HFFc6 (cell line): ENCODE results near the gene CABLES1. TPM values are rescaled to one million over a fixed set of nuclear protein-coding genes. Genes with fewer than 3 reads are reported as not detected.

Experiments
- DNase-seq: peaks from one replicate; pipeline ENCODE4 v3.0.0-alpha.2; 2018
- H3K27ac Mint-ChIP-seq: 2 replicates; pipeline ENCODE4 v1.8.0; 2020; ENCODE audit warnings: mild to moderate bottlenecking, mixed read lengths
- H3K27me3 Mint-ChIP-seq: 2 replicates; pipeline ENCODE4 v1.8.0; 2021; ENCODE audit warnings: mild to moderate bottlenecking, moderate library complexity, mixed read lengths; ENCODE audit not compliant: insufficient read depth
- H3K36me3 Mint-ChIP-seq: 2 replicates; pipeline ENCODE4 v1.8.0; 2021; ENCODE audit warnings: low read depth, mixed read lengths
- H3K4me1 Mint-ChIP-seq: 2 replicates; pipeline ENCODE4 v1.8.0; 2020; ENCODE audit warnings: low read depth, mixed read lengths
- H3K4me3 Mint-ChIP-seq: 2 replicates; pipeline ENCODE4 v1.8.0; 2020; ENCODE audit warnings: mild to moderate bottlenecking, moderate library complexity, mixed read lengths
- H3K9me3 Mint-ChIP-seq: 2 replicates; pipeline ENCODE4 v1.8.0; 2020; ENCODE audit warnings: mild to moderate bottlenecking, mixed read lengths
- total RNA-seq, 6 experiments: library from RNA; stranded (reverse); fragmentation: NEBNext Ultra II Directional; extraction: Animal tissue kit (Norgen Biotek cat#: 25700); gene quantifications; 2 replicates in 1 of 6; 3 replicates in 5 of 6; pipeline ENCODE4 v1.2.3, GENCODE V29; 2021
- TF ChIP-seq, protein P1 (sequence below): fragments of 200-600 bp; sonication (generic); IDR thresholded peaks from 2 replicates; pipeline ENCODE4 v1.5.0; 2021; ENCODE audit warnings: antibody characterized with exemption, mild to moderate bottlenecking

Gene CABLES1
- total RNA-seq, 6 experiments from 2014 or later = 6.2 to 9.3 (median 8.5) TPM

- H3K9me3 Mint-ChIP-seq = no peaks in the 10 kb centered on the region
- TF ChIP-seq, protein P1, sequence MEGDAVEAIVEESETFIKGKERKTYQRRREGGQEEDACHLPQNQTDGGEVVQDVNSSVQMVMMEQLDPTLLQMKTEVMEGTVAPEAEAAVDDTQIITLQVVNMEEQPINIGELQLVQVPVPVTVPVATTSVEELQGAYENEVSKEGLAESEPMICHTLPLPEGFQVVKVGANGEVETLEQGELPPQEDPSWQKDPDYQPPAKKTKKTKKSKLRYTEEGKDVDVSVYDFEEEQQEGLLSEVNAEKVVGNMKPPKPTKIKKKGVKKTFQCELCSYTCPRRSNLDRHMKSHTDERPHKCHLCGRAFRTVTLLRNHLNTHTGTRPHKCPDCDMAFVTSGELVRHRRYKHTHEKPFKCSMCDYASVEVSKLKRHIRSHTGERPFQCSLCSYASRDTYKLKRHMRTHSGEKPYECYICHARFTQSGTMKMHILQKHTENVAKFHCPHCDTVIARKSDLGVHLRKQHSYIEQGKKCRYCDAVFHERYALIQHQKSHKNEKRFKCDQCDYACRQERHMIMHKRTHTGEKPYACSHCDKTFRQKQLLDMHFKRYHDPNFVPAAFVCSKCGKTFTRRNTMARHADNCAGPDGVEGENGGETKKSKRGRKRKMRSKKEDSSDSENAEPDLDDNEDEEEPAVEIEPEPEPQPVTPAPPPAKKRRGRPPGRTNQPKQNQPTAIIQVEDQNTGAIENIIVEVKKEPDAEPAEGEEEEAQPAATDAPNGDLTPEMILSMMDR = no peak
- H3K4me1 Mint-ChIP-seq = peaks cover 19% of the 10 kb centered on the region
- DNase-seq = no peak
- no peaks in the 10 kb centered on the region for H3K36me3 Mint-ChIP-seq
- H3K4me3 Mint-ChIP-seq = no peak overlapping the region
- no peak overlapping the region for H3K27ac Mint-ChIP-seq
- H3K27me3 Mint-ChIP-seq = peaks cover 1% of the 10 kb centered on the region
Measured at GRCh38 chr18:23177433-23178072, 42.3 kb downstream of the CABLES1 start.

DNA sequence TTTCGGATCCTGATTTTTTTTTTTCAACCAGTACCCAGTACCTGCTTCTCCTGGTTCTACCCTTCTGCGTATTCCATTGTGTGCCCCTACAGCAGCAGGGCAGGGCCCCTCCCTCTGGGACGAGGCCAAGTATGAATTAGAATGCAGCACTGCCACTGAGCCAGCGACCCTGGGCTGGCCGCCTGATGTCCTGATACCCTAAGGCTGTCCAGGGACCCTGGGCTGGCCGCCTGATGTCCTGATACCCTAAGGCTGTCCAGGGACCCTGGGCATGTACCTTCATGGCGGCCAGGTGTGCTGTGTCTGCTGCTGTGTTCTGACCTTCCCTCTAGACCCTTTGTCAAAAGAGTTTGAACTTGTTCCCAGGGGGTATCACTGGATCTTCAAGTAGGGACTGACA lies 42.9 kb downstream of the CABLES1 start:
- DNase-seq = no peak
- H3K4me3 Mint-ChIP-seq = no peak overlapping the region
- H3K9me3 Mint-ChIP-seq = no peaks in the 10 kb centered on the region
- TF ChIP-seq, protein P1 = no peak
- H3K4me1 Mint-ChIP-seq = peaks cover 24% of the 10 kb centered on the region
- H3K27me3 Mint-ChIP-seq = peaks cover 1% of the 10 kb centered on the region; the same call in 1 of the 2 replicates
- no peak overlapping the region for H3K27ac Mint-ChIP-seq
- H3K36me3 Mint-ChIP-seq = no peaks in the 10 kb centered on the region

- H3K4me1 Mint-ChIP-seq = peaks cover 29% of the 10 kb centered on the region
- H3K27ac Mint-ChIP-seq = no peak overlapping the region
- TF ChIP-seq, protein P1 = no peak
- H3K36me3 Mint-ChIP-seq = no peaks in the 10 kb centered on the region
- no peak overlapping the region for H3K4me3 Mint-ChIP-seq
- no peaks in the 10 kb centered on the region for H3K9me3 Mint-ChIP-seq
- peaks cover 1% of the 10 kb centered on the region; the same call in 1 of the 2 replicates for H3K27me3 Mint-ChIP-seq
- no peak for DNase-seq
Measured at GRCh38 chr18:23178661-23179081, 43.4 kb downstream of the CABLES1 start.

- TF ChIP-seq, protein P1 = no peak
- no peaks in the 10 kb centered on the region for H3K9me3 Mint-ChIP-seq
- no peak overlapping the region; the same call in 1 of the 2 replicates for H3K4me3 Mint-ChIP-seq
- H3K36me3 Mint-ChIP-seq = no peaks in the 10 kb centered on the region
- H3K27ac Mint-ChIP-seq = peak overlapping the region; percentile 88
- H3K27me3 Mint-ChIP-seq = peaks cover 1% of the 10 kb centered on the region; the same call in 1 of the 2 replicates
- peaks cover 34% of the 10 kb centered on the region for H3K4me1 Mint-ChIP-seq
- DNase-seq = no peak
Measured at GRCh38 chr18:23179416-23179815, 44.1 kb downstream of the CABLES1 start.

DNA sequence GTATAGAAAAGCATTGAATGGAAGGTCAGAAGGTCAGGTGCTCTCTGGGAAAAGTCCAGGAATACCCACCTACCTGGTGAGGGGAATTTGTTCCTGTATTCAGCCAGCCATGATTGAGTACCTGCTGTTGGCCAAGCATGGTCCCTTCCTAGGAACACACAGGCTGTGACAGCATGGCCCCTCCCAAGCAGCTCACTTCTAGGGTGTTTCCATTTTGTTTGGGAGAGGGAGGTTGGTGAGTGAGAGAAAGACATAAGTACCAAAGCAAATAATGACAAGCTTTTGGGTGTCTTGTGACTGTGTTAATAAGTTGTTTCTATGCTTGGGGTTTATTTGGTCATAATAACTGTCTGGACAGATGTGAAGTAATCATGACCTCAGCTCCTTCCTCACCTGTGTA lies 46.3 kb downstream of the CABLES1 start:
- no peak overlapping the region for H3K4me3 Mint-ChIP-seq
- peaks cover 34% of the 10 kb centered on the region for H3K4me1 Mint-ChIP-seq
- DNase-seq = no peak
- TF ChIP-seq, protein P1 = no peak
- no peaks in the 10 kb centered on the region for H3K27me3 Mint-ChIP-seq
- H3K27ac Mint-ChIP-seq = no peak overlapping the region
- no peaks in the 10 kb centered on the region for H3K36me3 Mint-ChIP-seq
- no peaks in the 10 kb centered on the region for H3K9me3 Mint-ChIP-seq
